ENCODE data around the gene NBPF12.
"Not testable (repeated sequence)": the region's sequence is repeated elsewhere in the genome, so short reads cannot be mapped to it uniquely, and the experiment has no call there.

DNA sequence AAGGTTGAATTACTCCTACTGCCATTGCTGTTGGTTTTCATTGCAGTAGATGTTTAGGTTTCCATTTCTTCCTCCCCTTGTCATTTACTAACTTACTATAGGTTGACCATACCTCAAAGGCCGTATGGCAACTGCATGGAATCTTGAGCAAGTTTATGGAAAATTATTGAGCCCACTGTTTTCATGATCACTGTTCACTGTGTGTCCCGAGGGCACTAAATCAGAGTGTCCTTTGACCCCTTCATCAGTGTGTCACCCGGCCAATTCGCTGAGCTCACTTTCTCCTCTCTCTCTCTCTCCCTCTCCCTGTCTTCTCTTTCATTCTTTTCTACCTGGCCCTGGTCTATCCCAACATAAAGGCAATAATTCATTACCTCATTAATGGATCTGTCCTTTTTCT lies 47.7 kb downstream of the NBPF12 start:
- not testable (repeated sequence) for TF ChIP-seq ZNF565 (CRISPR knock-in tag; conservative IDR thresholded peaks at IDR 0.05; ENCODE audit: low read depth); ARNTL (CRISPR knock-in tag; IDR thresholded peaks at IDR 0.05; ENCODE audit: borderline replicate concordance, low read depth); POU6F1 (CRISPR knock-in tag; IDR thresholded peaks at IDR 0.05; ENCODE audit: borderline replicate concordance, low read depth); ZFP30 (CRISPR knock-in tag; IDR thresholded peaks at IDR 0.05); PATZ1 (CRISPR knock-in tag; IDR thresholded peaks at IDR 0.05; ENCODE audit: borderline replicate concordance); ZFP3 (CRISPR knock-in tag; IDR thresholded peaks at IDR 0.05); TSHZ2 (CRISPR knock-in tag; IDR thresholded peaks at IDR 0.05); TOX (CRISPR knock-in tag; IDR thresholded peaks at IDR 0.05; ENCODE audit: borderline replicate concordance); PPARA (CRISPR knock-in tag; IDR thresholded peaks at IDR 0.05; ENCODE audit: borderline replicate concordance)
- TF ChIP-seq, protein P1, sequence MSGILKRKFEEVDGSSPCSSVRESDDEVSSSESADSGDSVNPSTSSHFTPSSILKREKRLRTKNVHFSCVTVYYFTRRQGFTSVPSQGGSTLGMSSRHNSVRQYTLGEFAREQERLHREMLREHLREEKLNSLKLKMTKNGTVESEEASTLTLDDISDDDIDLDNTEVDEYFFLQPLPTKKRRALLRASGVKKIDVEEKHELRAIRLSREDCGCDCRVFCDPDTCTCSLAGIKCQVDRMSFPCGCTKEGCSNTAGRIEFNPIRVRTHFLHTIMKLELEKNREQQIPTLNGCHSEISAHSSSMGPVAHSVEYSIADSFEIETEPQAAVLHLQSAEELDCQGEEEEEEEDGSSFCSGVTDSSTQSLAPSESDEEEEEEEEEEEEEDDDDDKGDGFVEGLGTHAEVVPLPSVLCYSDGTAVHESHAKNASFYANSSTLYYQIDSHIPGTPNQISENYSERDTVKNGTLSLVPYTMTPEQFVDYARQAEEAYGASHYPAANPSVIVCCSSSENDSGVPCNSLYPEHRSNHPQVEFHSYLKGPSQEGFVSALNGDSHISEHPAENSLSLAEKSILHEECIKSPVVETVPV (CRISPR knock-in tag; IDR thresholded peaks at IDR 0.05), result not testable (repeated sequence)

Measured in SK-N-SH treated with all-trans-retinoic acid at 6 μM for 48 hours (cell line).